GM18526 (cell line): ENCODE measurements around the gene NADK.

Experiments
- POLR2A ChIP-seq: IDR thresholded peaks from 3 replicates; pipeline ENCODE4 v1.6.1; 2011; ENCODE audit not compliant: insufficient read length; ENCODE audit errors: extremely low read depth

NADK gene

GRCh38 chr1:1732381-1732780 lies 45.9 kb downstream of the NADK start:
- TF ChIP-seq POLR2A: no peak

DNA sequence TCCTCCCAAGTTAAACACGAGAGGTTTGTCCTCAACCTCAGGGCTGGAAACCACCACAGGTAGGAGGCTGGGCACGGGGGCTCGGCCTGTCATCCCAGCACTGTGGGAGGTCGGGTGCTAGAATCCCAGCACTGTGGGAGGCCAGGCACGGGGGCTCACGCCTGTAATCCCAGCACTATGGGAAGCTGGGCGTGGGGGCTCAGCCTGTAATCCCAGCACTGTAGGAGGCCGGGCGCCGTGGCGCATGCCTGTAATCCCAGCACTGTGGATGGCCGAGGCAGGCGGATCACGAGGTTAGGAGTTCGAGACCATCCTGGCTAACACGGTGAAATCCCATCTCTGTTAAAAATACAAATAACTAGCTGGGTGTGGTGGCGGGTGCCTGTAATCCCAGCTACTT lies 47.4 kb downstream of the NADK start:
- no peak for TF ChIP-seq POLR2A

GRCh38 chr1:1724035-1724864 lies 54.0 kb downstream of the NADK start, which contains the start of gene CDK11A:
Gene CDK11A (minus strand): TSS chr1:1724357. CDS start chr1:1722818, 1,539 bp downstream.
- TF ChIP-seq POLR2A: peak; percentile 34

DNA sequence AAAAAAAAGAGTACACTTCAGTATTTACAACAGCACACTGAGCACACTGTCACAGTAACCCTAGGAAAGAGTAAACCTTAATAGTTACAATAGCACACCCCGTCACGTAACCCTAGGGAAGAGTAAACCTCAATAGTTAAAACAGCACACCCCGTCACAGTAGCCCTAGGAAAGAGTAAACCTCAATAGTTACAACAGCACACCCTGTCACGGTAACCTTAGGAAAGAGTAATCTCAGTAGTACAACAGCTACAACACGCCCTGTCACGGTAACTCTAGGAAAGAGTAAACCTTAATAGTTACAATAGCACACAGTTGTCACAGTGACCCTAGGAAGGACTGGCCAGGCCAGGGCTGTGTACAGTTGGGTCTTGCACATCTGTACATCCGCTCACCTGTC lies 57.1 kb downstream of the NADK start:
- TF ChIP-seq POLR2A: no peak

- TF ChIP-seq POLR2A: no peak
Measured at GRCh38 chr1:1703796-1704195, 74.5 kb downstream of the NADK start.
